SK-N-MC (cell line): Measurements from ENCODE around the gene CDH23.

Experiments used
- EZH2 ChIP-seq: fragments of 200-600 bp; sonication (generic); IDR thresholded peaks from one replicate; pipeline ENCODE4 v1.6.1; 2017; ENCODE audit warnings: antibody characterized with exemption
- FOXP2 ChIP-seq: optimal IDR thresholded peaks from 2 replicates; pipeline ENCODE3; 2011; ENCODE audit warnings: mild to moderate bottlenecking, moderate library complexity; ENCODE audit not compliant: insufficient read depth; ENCODE audit errors: extremely low read length, control extremely low read depth
- POLR2AphosphoS5 ChIP-seq: IDR thresholded peaks from 2 replicates; pipeline ENCODE4 v1.6.1; 2012; ENCODE audit warnings: mild to moderate bottlenecking, low read depth, low read length, borderline replicate concordance

DNA sequence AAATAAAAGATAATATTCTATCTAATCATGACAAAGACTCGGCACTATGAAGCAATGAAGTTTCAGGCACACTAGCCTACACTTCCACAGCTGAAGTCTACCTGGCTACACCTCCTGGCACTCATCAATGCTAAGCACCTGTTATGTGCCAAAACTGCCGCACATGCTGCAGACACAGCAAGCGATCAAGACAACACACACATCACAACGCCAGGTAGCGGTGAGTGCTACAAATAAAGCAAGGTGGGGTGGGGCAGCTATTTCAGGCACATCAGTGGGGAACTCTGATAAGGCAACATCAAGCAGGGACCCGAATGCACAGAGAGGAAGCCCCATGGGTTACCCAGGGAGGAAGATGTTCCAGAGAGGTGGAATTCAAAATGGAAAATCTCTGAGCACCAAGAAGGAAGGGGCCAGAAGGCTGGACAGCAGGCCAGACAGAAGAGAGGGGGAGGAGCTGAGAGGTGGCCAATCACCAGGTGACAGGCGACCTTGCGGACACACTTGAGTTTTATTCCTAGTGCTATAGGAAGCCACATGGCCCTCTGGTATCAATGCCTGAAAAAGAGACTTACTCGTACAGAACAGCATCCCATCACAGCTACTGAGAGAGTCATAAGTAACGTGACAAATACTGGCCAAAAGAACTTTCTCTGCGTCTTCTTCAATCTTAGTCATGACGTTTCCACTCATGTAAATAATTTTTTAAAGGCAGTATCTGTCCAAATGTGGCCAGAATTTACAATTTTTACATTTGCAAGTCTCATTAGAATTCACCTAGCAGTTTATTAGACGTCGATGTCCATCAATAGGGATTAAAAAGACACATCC is 446.4 kb downstream of the CDH23 start:
- TF ChIP-seq POLR2AphosphoS5: no peak
- no peak for TF ChIP-seq EZH2
- no peak for TF ChIP-seq FOXP2
